ENCODE measurements around the gene LMAN1L.

LMAN1L gene

GRCh38 chr15:74829991-74830390 is 17.4 kb downstream of the LMAN1L start:
- TF ChIP-seq EZH2 (IDR thresholded peaks at IDR 0.05; ENCODE audit: borderline replicate concordance, low read length) (no peak), CTCF (IDR thresholded peaks at IDR 0.05; ENCODE audit: low read length) (no peak)
- Histone ChIP-seq H4K20me1 (ENCODE audit: insufficient read depth, low read length) (no peaks in the 10 kb centered on the region), H3K4me3 (ENCODE audit: low read depth, low read length, poor library complexity, severe bottlenecking) (no peak overlapping the region), H3K9ac (ENCODE audit: low read length) (no peak overlapping the region), H3K4me1 (ENCODE audit: insufficient read depth, low read length, severe bottlenecking) (no peaks in the 10 kb centered on the region), H3K27ac (ENCODE audit: low read depth, low read length, poor library complexity, severe bottlenecking) (no peak overlapping the region), H3K79me2 (ENCODE audit: insufficient read depth, low read length) (no peaks in the 10 kb centered on the region), H2AFZ (ENCODE audit: low read length) (no peak overlapping the region), H3K36me3 (ENCODE audit: insufficient read depth, low read length) (no peaks in the 10 kb centered on the region), H3K9me3 (ENCODE audit: low read length) (no peaks in the 10 kb centered on the region), H3F3A (ENCODE audit: insufficient read depth, low read length) (no peaks in the 10 kb centered on the region), H3K9me2 (ENCODE audit: low read depth, low read length) (no peaks in the 10 kb centered on the region), H3K27me3 (ENCODE audit: insufficient read depth, low read length) (no peaks in the 10 kb centered on the region), H3K4me2 (ENCODE audit: low read length) (no peak overlapping the region)

GRCh38 chr15:74830868-74831267 is 18.2 kb downstream of the LMAN1L start:
- Histone ChIP-seq H3K9me2 (ENCODE audit: low read depth, low read length) (no peaks in the 10 kb centered on the region), H3F3A (ENCODE audit: insufficient read depth, low read length) (no peaks in the 10 kb centered on the region), H2AFZ (ENCODE audit: low read length) (no peak overlapping the region), H3K4me3 (ENCODE audit: low read depth, low read length, poor library complexity, severe bottlenecking) (no peak overlapping the region), H3K9me3 (ENCODE audit: low read length) (no peaks in the 10 kb centered on the region), H3K9ac (ENCODE audit: low read length) (no peak overlapping the region), H3K4me1 (ENCODE audit: insufficient read depth, low read length, severe bottlenecking) (no peaks in the 10 kb centered on the region), H3K79me2 (ENCODE audit: insufficient read depth, low read length) (no peaks in the 10 kb centered on the region), H3K4me2 (ENCODE audit: low read length) (no peak overlapping the region), H3K36me3 (ENCODE audit: insufficient read depth, low read length) (no peaks in the 10 kb centered on the region), H3K27ac (ENCODE audit: low read depth, low read length, poor library complexity, severe bottlenecking) (no peak overlapping the region), H3K27me3 (ENCODE audit: insufficient read depth, low read length) (no peaks in the 10 kb centered on the region), H4K20me1 (ENCODE audit: insufficient read depth, low read length) (no peaks in the 10 kb centered on the region)
- TF ChIP-seq EZH2 (IDR thresholded peaks at IDR 0.05; ENCODE audit: borderline replicate concordance, low read length) (no peak), CTCF (IDR thresholded peaks at IDR 0.05; ENCODE audit: low read length) (no peak)

DNA sequence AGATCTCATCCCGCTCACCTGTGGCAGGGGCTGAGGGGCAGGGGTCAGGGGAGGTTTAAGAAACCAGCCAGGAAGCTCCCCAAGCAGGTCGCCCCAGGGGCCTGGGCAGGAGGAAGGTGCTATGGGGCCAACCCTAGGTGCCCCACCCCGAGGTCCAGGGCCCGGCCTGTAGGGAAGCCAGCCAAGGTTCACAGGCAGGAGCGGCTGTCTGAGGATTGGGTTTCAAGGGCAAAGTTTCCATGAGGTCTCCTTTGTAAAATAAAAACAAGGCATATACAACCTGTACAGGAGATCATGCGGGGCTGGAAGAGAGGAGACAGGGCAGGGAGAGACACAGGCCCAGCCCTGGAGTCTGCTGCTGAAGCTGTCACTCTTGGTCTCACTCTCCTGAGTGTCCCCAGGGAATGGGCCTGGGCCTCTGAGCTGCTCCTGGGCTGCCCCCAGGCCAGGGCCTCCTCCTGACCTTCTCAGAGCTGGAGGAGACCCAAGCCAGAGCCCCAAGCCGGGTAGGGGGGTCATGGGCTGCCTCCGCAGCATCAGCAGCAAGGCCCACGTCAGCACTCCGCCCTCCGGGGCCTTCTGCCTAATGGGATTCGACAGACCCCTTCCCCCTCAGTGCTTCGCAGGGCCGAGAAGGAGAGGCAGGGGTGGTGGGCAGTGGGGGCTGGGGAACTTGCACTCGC is 19.3 kb downstream of the LMAN1L start:
- H3K36me3 ChIP-seq (ENCODE audit: insufficient read depth, low read length): 0 out of 2 replicates have a peak, but pooled peaks cover 3% of the 10 kb centered on the region
- H3K79me2 ChIP-seq (ENCODE audit: insufficient read depth, low read length): no peaks in the 10 kb centered on the region
- H3K4me3 ChIP-seq (ENCODE audit: low read depth, low read length, poor library complexity, severe bottlenecking): no peak overlapping the region
- H3K9ac ChIP-seq (ENCODE audit: low read length): no peak overlapping the region
- no peaks in the 10 kb centered on the region for H3K4me1 ChIP-seq (ENCODE audit: insufficient read depth, low read length, severe bottlenecking)
- TF ChIP-seq EZH2 (IDR thresholded peaks at IDR 0.05; ENCODE audit: borderline replicate concordance, low read length) (no peak), CTCF (IDR thresholded peaks at IDR 0.05; ENCODE audit: low read length) (no peak)
- H3K4me2 ChIP-seq (ENCODE audit: low read length): no peak overlapping the region
- H3K27me3 ChIP-seq (ENCODE audit: insufficient read depth, low read length): no peaks in the 10 kb centered on the region
- no peaks in the 10 kb centered on the region for H3K9me3 ChIP-seq (ENCODE audit: low read length)
- H4K20me1 ChIP-seq (ENCODE audit: insufficient read depth, low read length): no peaks in the 10 kb centered on the region
- no peak overlapping the region for H2AFZ ChIP-seq (ENCODE audit: low read length)
- H3F3A ChIP-seq (ENCODE audit: insufficient read depth, low read length): no peaks in the 10 kb centered on the region
- no peaks in the 10 kb centered on the region for H3K9me2 ChIP-seq (ENCODE audit: low read depth, low read length)
- no peak overlapping the region for H3K27ac ChIP-seq (ENCODE audit: low read depth, low read length, poor library complexity, severe bottlenecking)
